Caco-2 (cell line): Measurements from ENCODE around the gene TBC1D9B. TPM values are rescaled to one million over a fixed set of nuclear protein-coding genes. Genes with fewer than 3 reads are reported as not detected.

Source experiments
- BruUV-seq: library from RNA; stranded (reverse); fragments of 400-500 nt; replicated peaks from 2 replicates; lab custom pipeline; 2021; lab: Mats Ljungman, UMichigan
- CTCF ChIA-PET: fragments of 300-600 bp; sonication (Branson Sonifier 250); formaldehyde crosslinking; loops from one replicate; lab custom pipeline; 2022; ENCODE audit warnings: antibody characterized with exemption; lab: Charles Lee
- POLR2A ChIA-PET: fragments of 300-600 bp; sonication (Branson Sonifier 250); formaldehyde crosslinking; loops from one replicate; lab custom pipeline; 2022; ENCODE audit warnings: antibody characterized with exemption; lab: Charles Lee
- DNase-seq, 2 experiments: peaks; one replicate each; pipeline versions ENCODE4 v3.0.0 to v3.0.0-alpha.2; 2020 to 2022
- H3K27me3 ChIP-seq: replicated peaks from 2 replicates; pipeline ENCODE4 v1.6.0; 2011; ENCODE audit warnings: low read length; ENCODE audit not compliant: control insufficient read depth, insufficient read depth
- H3K36me3 ChIP-seq: 2 replicates; pipeline ENCODE4 v1.5.1; 2011; ENCODE audit warnings: low read length; ENCODE audit not compliant: control insufficient read depth, insufficient read depth
- H3K4me1 ChIP-seq: fragments of 250-450 bp; sonication (Bioruptor Pico); 2 replicates; pipeline ENCODE4 v1.5.1; 2020; ENCODE audit warnings: mild to moderate bottlenecking
- H3K4me3 ChIP-seq: 2 replicates; pipeline ENCODE4 v1.5.1; 2011; ENCODE audit warnings: low read depth, mild to moderate bottlenecking, control low read depth, low read length
- H3K9me3 ChIP-seq: fragments of 250-450 bp; sonication (Bioruptor Pico); 2 replicates; pipeline ENCODE4 v1.5.1; 2020; ENCODE audit warnings: mild to moderate bottlenecking, moderate library complexity
- H3K27ac Mint-ChIP-seq: one replicate; pipeline ENCODE4 v1.8.0; 2022; ENCODE audit warnings: mixed read lengths; ENCODE audit not compliant: unreplicated experiment
- H3K27me3 Mint-ChIP-seq: one replicate; pipeline ENCODE4 v1.8.0; 2022; ENCODE audit warnings: mixed read lengths; ENCODE audit not compliant: insufficient read depth, unreplicated experiment
- H3K36me3 Mint-ChIP-seq: one replicate; pipeline ENCODE4 v1.8.0; 2022; ENCODE audit warnings: mild to moderate bottlenecking, mixed read lengths; ENCODE audit not compliant: insufficient read depth, unreplicated experiment
- H3K4me1 Mint-ChIP-seq: one replicate; pipeline ENCODE4 v1.8.0; 2022; ENCODE audit warnings: low read depth, mixed read lengths; ENCODE audit not compliant: unreplicated experiment
- H3K4me3 Mint-ChIP-seq: one replicate; pipeline ENCODE4 v1.8.0; 2022; ENCODE audit warnings: mild to moderate bottlenecking, moderate library complexity, mixed read lengths; ENCODE audit not compliant: unreplicated experiment
- H3K9me3 Mint-ChIP-seq: one replicate; pipeline ENCODE4 v1.8.0; 2022; ENCODE audit warnings: mixed read lengths; ENCODE audit not compliant: unreplicated experiment
- intact Hi-C: fragments of 100-400 bp; cut with micrococcal nuclease; formaldehyde crosslinking; loops from one replicate; pipeline ENCODE4 v1.10.0; 2022; ENCODE audit not compliant: unreplicated experiment
- total RNA-seq: library from RNA; stranded (reverse); gene quantifications from 2 replicates; pipeline ENCODE4 v1.2.3, GENCODE V29; 2022
- TF ChIP-seq, protein P1 (sequence below), 2 experiments: fragments of 200-600 bp in 1 of 2; IDR thresholded peaks; 1 replicate in 1 of 2; 2 replicates in 1 of 2; pipeline versions ENCODE4 v1.5.1 to v1.8.0; 2011 to 2022; ENCODE audit warnings: antibody characterized with exemption in 1 of 2, control low read depth in 1 of 2, inconsistent platforms in 1 of 2, low read depth in 1 of 2, low read length in 1 of 2, mild to moderate bottlenecking in 1 of 2, moderate library complexity in 1 of 2; ENCODE audit not compliant: insufficient read depth in 1 of 2, severe bottlenecking in 1 of 2, unreplicated experiment in 1 of 2

TBC1D9B gene
- total RNA-seq, 1 experiment from 2014 or later = 107 TPM

DNA sequence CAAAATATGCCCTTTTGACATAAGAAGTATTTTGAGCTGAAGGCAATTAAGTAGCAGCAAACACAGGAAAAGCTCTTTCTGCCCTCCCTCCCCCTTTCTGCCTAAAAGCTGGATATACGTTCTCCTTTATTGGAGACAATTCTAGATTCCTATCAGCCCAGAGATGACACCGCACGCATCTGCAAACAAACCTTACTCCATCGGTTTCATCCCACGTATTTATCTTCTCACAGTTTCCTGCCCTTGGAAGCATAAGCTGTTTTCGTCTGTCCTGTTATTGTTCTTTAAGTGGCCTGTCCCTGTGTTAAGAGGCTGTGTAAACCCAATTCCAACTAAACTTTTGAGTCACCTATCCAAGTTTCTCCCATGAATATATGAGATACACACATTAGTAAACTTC lies 11.8 kb downstream of the TBC1D9B start:
- no peaks in the 10 kb centered on the region for H3K4me1 ChIP-seq
- Mint-ChIP-seq H3K36me3 (peaks cover 52% of the 10 kb centered on the region), H3K4me1 (no peaks in the 10 kb centered on the region), H3K9me3 (no peaks in the 10 kb centered on the region), H3K27me3 (no peaks in the 10 kb centered on the region), H3K27ac (no peak overlapping the region), H3K4me3 (no peak overlapping the region)
- no TSS peak for BruUV-seq
- TF ChIP-seq, protein P1, sequence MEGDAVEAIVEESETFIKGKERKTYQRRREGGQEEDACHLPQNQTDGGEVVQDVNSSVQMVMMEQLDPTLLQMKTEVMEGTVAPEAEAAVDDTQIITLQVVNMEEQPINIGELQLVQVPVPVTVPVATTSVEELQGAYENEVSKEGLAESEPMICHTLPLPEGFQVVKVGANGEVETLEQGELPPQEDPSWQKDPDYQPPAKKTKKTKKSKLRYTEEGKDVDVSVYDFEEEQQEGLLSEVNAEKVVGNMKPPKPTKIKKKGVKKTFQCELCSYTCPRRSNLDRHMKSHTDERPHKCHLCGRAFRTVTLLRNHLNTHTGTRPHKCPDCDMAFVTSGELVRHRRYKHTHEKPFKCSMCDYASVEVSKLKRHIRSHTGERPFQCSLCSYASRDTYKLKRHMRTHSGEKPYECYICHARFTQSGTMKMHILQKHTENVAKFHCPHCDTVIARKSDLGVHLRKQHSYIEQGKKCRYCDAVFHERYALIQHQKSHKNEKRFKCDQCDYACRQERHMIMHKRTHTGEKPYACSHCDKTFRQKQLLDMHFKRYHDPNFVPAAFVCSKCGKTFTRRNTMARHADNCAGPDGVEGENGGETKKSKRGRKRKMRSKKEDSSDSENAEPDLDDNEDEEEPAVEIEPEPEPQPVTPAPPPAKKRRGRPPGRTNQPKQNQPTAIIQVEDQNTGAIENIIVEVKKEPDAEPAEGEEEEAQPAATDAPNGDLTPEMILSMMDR (IDR thresholded peaks at IDR 0.05; ENCODE audit: insufficient read depth in 1 of 2, low read depth in 1 of 2, low read length in 1 of 2, severe bottlenecking in 1 of 2, unreplicated experiment in 1 of 2) = no peak
- no peak overlapping the region for H3K4me3 ChIP-seq
- CTCF ChIA-PET = no interaction called here
- H3K36me3 ChIP-seq = peaks cover 2% of the 10 kb centered on the region
- intact Hi-C loops = no loop called here
- no peaks in the 10 kb centered on the region for H3K9me3 ChIP-seq
- POLR2A ChIA-PET = no interaction called here
- no peak for DNase-seq
- no peaks in the 10 kb centered on the region for H3K27me3 ChIP-seq

DNA sequence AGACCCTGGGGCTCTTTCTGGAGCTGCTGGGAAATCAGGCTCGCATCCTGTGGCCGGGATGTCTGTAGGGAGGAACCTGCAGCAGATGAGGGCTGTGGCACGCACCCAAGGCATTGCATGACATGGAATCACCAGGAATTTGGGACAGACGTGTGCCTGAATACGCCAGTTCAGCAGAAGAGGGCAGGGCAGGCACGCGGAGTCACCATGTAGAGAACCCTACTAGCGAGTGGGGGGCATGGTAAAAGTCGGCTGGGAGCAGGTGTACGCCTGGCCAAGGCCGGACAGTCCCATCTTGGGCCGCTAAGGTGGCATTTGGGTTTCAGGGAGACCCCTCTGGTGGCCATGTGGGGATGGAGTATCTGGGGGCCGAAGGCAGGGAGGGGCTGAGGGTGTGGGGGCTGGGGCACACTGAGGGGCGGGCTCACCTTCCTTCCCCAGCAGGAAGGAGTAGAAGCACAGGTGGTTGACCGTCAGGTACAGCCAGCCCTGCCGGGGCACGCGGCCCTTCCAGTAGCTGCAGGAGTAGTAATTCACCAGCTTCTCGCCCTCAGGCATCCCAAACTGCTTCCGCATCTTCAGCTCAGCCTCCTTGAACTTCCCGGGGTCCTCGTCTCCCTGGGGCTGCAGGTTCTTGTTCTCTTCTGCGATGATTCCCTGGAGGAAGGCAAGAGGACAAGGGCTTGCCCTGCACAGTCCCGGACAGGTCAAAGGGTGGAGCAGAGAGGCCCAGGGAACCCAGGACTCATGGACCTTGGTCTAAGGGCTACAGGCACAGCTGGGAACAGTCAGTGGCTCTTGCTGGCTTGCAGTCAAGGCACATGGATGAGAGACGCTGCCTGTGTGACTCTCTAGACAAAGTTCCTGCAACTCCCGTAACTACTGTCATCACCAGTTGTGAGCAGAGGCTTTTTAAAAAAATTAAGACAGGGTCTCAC lies 13.5 kb downstream of the TBC1D9B start:
- POLR2A ChIA-PET = no interaction called here
- no TSS peak for BruUV-seq
- TF ChIP-seq, protein P1 (IDR thresholded peaks at IDR 0.05; ENCODE audit: insufficient read depth in 1 of 2, low read depth in 1 of 2, low read length in 1 of 2, severe bottlenecking in 1 of 2, unreplicated experiment in 1 of 2) = no peak

DNA sequence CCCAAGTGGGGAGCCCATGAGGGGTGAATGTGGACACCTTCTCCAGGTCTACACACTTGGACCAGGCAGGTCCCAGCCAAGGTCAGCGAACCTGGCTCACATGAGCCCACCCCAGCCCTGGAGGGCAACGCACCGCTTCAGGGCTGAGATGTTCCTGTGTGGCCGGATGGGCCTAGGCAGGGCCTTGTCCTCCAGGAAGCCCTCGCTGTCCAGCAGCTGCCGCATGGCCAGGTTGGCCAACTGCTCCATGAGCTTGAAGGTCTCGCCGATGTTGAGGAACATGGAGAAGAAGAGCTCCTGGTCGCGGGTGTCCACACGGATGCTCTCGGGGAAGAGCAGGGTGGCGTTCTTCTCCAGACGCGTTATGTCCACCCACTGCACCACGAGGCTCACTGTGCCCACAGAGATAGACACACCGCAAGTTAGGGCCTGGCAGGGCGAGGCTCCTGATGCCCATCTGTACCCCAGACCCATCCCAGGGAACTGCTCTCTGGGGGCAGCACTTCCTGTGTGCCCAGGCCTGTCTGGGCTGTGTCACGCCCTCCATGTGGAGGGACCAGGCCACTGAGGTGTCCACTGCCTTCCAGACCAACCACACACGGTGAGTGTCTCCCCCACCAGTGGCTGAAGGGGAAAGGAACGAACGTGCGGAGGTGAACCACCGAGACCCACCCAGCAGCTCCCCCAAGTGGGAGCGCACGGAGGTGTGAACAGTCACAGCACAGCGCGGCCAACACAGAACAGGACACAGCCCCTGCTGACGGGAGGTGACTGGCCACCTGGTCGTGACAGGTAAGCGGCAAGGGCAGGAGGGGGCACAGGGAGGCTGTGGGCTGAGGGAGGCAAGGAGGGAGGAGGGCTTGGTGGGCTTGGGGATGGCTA lies 14.4 kb downstream of the TBC1D9B start:
- H3K4me3 ChIP-seq = no peak overlapping the region
- ChIA-PET CTCF (no interaction called here), POLR2A (no interaction called here)
- no peaks in the 10 kb centered on the region for H3K4me1 Mint-ChIP-seq
- peaks cover 45% of the 10 kb centered on the region for H3K36me3 Mint-ChIP-seq
- no peaks in the 10 kb centered on the region for H3K9me3 ChIP-seq
- no peaks in the 10 kb centered on the region for H3K27me3 ChIP-seq
- no TSS peak for BruUV-seq
- DNase-seq = no peak
- H3K9me3 Mint-ChIP-seq = no peaks in the 10 kb centered on the region
- H3K36me3 ChIP-seq = peaks cover 6% of the 10 kb centered on the region
- H3K4me3 Mint-ChIP-seq = no peak overlapping the region
- intact Hi-C loops = no loop called here
- no peak overlapping the region for H3K27ac Mint-ChIP-seq
- H3K4me1 ChIP-seq = no peaks in the 10 kb centered on the region
- H3K27me3 Mint-ChIP-seq = no peaks in the 10 kb centered on the region
- TF ChIP-seq, protein P1 (IDR thresholded peaks at IDR 0.05; ENCODE audit: insufficient read depth in 1 of 2, low read depth in 1 of 2, low read length in 1 of 2, severe bottlenecking in 1 of 2, unreplicated experiment in 1 of 2) = no peak

More for the DNA sequence above, 13.5 kb downstream of the TBC1D9B start:
- CTCF ChIA-PET = no interaction called here
- Histone ChIP-seq H3K27me3 (no peaks in the 10 kb centered on the region), H3K36me3 (peaks cover 2% of the 10 kb centered on the region), H3K9me3 (no peaks in the 10 kb centered on the region), H3K4me1 (no peaks in the 10 kb centered on the region), H3K4me3 (no peak overlapping the region)
- Mint-ChIP-seq H3K27me3 (no peaks in the 10 kb centered on the region), H3K36me3 (peaks cover 45% of the 10 kb centered on the region), H3K27ac (no peak overlapping the region), H3K9me3 (no peaks in the 10 kb centered on the region), H3K4me3 (no peak overlapping the region), H3K4me1 (no peaks in the 10 kb centered on the region)
- intact Hi-C loops = no loop called here
- no peak for DNase-seq
